HG03520 (cell line): Measurements from ENCODE around the gene VPS54.
"Not testable (repeated sequence)": the region's sequence is repeated elsewhere in the genome, so short reads cannot be mapped to it uniquely, and the experiment has no call there.

Source experiments
- ATAC-seq: cut with Tn5 transposase; IDR thresholded peaks from one replicate; pipeline ENCODE4 v1.9.1; 2021; ENCODE audit warnings: mild to moderate bottlenecking, moderate library complexity; ENCODE audit not compliant: unreplicated experiment

The VPS54 gene

DNA sequence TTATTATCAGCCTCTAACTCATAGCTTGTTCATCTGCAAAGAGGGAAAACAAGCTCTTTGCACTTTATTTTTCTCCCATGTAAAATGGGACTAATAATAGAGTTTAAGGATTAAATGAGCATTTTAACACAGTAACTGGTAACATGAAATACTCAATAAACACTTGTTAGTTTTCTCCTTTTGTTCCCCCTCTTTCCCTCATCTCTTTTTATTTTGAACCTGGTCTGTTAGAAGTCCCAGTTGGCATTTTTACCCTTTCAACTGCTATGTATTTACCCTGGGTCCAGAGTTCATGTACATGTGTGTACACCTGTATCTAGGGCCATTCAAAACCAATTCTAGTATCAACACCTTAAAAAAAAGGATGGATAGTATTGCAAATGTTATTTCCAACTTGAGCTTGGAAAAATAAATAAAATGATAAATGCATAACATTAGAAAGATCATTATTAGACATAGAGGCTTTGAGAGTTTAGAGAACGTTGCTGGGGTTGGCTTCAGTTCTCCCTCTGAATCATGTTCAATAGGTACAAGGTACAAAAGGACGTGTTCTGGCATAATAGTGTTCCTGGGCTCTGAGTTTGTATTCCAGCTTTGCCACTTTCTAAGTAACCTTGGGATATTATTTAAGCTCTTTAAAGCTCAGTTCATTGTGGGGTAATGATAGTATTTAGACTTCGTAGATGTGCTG lies 5.2 kb upstream of the VPS54 start:
- ATAC-seq: no peak

DNA sequence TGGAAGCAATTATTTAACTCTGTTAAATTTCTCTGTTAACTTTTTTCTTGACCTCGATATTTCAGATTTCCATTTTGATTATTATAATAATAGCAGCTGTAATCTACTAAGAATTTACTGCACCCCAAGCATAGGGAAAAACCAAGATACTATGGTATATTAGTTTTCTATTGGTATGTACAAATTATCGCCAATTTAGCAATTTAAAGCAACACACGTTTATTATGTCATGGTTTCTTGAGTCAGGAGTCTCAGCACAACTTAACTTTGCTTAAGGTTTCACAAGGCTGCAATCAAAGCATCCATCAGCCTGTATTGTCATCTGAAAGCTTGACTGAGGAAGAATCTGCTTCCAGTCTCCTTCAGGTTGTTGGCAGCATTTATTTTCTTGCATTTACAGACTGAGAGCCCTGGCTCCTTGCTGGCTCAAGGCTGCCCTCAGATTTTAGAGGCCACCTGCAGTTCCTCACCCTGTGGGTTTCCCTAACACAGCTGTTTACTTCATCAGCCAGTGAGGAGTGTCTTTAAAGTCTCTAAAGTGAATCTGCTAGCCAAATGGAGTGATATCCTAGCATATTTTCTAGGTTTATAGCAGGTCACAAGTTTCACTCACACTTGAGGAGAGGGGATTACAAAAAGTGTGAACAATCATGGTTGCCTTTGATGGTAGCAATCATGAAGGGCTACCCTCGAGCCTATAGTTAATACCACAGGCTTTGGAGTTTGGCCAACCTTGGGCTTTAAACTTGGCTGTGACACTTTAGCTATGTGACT lies 4.4 kb upstream of the VPS54 start:
- ATAC-seq: no peak

DNA sequence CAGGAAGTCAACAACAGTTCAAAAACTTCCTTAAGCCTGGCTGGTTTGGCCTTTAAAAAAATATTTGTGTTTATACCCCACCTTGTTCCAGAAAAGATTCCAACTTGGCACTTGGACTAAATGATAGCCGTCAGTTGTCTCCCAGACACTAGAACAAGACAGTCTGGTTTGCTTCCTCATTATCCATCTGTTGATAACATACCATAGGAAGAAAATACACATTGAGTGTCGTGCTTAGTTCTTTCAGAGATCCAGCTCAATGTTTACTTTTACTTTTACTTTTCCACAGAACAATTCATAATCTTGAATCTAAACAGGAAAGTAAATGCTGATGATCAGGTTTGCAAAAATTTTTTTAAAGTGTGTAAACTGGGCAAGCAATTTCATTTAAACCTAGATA lies 2.4 kb upstream of the VPS54 start:
- ATAC-seq: no peak

DNA sequence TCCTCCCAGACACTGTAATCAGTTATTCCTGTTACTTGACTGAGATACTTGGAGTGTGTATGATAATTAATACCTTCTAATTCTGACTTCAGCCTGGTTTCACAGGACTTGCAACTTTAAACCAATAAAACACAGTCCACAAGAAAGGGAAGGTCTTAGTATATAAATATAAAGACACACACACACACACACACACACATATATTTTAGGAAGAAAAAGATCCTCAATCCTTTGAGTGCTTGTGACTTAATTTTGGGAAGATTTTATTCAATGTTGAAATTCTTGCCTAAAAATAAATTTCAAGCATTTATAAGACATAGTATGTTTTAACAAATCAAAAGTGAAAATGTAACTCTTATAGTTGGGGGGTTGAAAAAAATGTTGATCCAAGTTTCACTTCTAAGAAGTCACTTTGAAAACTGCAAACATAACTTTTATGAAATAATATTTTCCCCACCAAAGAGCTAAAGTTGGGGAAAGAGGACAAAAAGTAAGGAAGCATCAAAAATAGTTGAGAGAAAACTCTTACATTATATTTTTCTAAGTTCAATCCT lies 824 bp upstream of the VPS54 start:
- no peak for ATAC-seq

DNA sequence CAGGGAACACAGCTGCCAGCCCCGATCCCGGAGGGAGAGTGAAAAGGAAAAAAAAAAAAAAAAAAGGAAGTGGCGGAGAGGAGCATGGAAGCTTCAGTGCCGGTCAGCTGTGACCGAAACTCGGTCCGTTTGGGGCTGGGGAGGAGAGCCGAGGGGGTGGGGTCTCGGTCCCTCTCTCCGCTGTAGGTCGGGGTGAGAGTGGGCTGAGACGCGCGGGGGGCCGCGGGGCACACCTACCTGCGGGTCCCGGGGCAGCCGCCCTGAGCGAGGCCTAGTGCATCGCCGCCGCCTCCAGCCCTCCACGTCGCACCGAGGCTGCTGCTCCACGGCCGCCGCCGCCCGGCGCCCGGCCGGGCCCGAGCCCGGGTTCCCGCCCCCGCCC lies 536 bp downstream of the VPS54 start:
- peak; percentile 62 for ATAC-seq

DNA sequence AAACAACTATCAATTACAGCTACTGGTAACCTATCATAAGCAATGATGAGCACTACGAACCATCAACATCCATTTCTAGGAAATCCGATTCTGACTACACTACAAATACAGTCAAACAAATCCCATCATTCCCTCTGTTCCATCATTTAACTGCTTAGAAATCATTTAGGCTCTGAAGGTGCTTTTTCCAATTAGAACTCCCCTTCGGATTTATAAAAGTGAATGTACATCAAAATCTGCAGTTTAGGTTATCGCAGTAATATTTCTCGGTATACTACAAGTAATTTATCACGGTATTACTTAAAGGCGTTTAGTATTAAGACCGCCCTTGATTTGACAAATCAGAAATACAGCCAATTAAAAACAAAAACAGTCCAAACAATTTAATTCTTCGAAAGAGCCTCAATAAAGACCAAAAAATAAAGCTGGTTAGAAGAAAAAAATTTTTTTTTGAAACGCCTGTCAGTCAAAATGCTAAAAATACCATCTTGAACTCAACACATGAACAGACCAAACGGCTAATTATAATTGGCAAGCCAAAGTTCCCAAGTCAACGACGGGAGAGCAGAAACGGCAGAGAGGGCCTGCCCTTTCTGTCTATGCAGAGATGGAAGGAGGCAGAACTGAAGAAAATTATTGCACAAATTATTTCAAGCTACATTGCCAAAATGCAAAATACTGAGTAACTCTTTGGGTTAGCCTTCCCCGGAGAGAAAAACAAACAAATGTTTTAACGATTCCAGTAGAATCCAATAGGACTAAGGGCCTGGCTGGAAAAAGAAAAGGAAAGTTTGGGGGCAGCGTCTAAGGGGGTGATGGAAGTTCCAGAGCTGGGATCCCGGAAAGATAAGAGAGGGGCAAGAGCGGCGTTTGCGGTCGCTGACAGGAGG lies 1.2 kb downstream of the VPS54 start:
- no peak for ATAC-seq

DNA sequence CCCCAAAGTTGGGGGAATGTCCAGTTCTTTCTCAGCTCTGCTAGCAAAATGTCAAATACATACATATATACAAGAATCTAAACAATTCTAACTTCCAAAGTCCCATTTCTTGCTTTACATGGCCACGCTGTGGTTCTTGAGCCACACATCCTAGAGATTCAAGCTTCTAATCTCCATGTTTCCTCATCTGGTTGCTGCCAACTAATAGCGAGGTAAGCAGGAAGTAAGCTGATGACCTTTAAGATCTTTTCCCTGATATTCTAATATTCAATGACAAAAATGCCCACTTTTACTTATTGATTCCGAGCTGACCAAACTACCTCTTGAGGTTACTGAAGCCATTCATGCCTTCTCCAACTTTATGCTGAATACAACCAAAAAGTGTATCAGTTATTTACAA lies 3.3 kb downstream of the VPS54 start:
- no peak for ATAC-seq

DNA sequence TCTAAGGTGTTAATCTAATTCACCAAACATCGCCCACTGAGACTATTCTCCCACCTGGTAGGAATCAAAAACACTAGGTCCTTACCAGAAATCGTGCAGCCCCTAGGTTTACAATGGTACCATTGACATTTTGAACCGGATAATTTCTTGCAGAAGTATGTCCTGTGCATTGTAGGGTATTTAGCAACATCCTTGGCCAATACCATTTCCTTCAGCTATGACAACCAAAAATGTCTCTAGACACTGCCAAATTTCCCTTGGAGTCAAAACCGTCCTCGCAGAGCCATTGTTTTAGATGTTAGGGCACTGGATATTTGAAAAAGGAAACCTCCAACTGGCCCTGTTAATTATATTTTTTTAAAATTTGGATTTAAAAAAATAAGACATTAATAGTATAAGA lies 3.8 kb downstream of the VPS54 start:
- no peak for ATAC-seq

DNA sequence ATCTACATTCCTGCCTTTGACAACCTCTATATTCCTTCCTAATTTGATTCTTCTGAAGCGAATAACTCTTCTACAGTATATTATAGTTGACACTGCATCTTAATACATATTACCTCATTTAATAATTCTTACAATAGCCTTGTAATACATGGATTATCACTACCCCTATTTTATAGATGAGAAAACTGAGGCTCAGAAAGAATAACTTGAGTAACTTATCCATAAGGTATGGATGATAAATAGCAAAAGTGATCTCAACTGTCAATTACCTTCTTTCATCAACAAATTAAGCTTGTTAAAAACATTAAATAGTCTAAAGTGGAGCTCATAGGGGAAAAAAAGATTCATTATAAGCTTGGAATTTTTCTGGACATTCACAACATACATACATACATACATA lies 4.6 kb downstream of the VPS54 start:
- no peak for ATAC-seq

DNA sequence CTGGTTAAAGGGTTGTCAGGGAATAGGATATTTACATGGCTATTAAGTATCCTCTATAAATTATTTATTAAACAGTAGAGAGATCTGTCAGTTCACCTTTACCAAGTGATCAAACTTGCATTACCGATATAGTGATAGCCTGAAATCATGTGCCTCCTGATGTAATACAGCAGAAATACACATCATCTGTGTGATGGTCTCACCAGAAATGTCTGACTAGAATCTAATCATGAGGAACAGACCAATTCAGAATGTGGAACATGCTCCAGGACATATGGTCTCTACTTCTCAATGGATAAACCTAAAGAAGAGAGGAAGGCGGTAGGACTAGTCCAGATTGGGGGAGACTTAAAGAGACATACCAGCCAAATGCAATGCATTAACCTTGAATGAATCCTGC lies 6.2 kb downstream of the VPS54 start:
- ATAC-seq: no peak

DNA sequence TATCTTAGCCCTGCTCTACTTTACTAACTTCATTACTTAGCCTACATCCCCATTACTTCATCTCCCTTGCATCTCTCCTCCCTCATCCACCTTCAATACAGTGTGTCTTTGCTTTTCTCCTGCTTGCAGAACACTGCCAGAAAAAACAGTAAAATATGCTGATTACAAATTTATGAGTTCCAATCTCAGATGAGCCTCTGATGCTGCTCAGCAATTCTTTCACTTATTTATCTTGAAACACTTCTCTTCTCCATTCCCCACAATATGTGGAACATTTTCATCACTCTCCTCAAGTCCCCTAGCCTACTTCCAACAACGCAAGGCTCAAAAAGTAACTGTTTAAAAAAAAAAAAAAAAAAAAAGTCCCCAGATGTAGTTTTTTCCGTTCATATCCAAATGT lies 7.1 kb downstream of the VPS54 start:
- ATAC-seq: no peak

DNA sequence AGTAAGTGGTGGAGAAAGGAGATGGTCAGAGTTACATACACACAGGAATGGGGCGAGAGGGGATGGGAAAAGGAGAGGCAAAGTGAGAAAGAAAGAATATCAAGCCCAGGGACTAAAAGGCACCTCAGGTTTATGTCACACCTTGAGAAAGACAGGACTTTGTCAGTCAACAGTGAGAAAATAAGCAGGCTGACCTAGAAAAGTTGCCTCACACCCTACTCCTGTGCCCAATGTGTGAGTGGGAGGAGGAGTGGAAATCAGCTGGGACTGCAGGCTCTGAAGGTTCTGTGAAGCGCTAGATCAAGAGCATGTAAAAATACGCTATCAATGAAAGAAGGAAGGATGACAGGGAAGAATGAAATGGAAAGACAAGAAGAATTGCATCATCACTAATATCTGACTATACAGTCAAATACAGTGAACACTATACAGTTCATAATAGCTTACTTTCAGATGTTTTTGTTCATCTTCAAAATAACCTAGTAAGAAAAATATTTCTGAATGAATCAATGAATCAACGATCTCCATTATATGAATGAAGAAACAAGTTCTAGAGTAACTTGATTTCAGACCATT lies 10.7 kb downstream of the VPS54 start:
- no peak for ATAC-seq

DNA sequence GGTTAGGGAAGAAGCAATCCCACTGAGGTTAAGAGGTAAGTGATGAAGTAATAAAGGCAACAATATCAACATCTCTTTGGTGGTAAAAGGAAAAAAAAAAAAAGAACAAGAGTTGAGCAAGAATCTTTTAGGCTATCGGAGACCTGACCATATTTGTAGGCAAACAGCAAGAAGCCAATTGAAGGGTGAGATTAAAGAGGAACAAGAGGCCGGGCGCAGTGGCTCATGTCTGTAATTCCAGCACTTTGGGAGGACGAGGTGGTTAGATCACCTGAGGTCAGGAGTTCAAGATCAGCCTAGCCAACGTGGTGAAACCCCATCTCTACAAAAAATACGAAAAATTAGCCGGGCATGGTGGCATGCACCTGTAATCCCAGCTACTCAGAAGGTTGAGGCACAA lies 11.3 kb downstream of the VPS54 start:
- no peak for ATAC-seq

DNA sequence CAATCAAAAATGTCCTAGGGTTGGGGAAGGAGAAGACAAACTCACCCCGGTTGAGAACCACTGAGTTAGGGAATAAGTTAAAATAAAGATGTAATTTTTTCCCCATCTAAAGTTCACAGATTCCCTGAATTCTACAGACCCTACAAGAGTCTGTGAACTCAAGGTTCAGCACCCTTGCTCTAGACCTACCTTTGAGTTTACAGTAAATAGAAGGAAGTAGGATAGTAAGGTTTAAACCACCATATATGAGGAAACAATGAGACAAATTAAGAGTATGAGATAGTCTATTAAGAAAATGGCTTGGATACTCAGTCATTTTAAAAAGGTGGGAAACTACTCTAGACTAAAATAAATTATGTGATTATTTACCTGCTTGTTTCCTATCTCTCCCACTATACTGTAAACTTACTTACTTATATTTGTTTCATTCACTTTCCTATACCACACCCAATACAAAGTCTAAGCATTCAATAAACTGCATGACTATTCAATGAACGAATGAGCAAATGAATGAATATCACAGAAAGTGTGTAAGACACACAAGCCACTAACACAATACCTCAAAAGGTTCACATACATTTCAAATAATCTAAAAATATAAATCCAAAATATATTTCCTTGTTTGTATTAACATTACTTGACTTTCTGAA lies 13.4 kb downstream of the VPS54 start:
- ATAC-seq: no peak

DNA sequence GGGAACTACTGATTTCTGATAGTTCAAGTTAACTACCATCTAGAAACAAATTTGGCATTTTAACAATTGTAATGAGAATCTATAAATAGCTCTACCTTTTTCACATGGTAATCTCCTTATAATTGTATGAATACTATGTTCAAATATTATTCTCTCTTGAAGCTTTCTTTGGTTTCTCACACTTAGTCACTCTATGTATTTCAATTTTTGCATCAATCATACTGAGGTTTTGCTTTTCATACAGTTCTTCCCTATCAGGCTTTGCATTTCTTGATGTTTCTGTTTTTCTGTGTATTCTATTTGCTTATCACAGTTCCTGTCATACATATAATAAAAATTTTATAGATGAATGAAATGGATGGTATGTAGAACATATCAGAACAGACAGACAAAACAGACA lies 16.0 kb downstream of the VPS54 start:
- ATAC-seq: no peak

DNA sequence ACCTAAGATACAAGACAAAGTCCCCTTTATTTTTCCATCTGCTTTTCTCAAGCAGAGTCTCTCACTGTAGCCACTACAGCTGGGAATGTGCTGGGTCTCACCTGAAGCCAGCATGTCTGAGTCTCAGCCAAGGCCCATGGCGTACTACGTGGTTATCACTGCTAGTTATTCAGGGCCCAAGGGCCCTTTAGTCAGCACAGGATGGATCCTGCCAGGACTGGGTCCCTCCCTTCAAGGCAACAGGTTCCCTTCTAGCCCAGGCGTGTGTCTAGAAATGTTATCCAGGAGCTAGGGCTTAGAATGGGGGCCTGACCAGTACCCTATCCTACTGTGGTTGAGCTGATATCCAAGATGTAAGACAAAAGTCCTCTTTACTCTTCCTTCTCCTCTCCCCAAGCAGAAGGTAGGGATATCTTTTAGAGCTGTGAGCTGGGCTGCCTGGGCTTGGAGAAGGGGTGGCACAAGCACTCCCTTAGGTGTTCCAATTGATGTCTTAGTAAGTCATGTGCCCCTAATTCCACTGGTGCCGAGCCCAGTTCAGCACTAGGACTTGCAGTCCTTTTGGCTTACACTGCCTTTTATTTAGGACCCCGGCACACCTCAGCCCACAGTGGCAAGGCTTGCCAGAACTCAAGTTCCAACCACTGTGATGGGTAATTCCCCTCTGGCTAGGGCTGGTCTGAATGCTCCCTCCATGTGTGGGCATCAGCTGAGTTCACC lies 17.7 kb downstream of the VPS54 start:
- no peak for ATAC-seq

DNA sequence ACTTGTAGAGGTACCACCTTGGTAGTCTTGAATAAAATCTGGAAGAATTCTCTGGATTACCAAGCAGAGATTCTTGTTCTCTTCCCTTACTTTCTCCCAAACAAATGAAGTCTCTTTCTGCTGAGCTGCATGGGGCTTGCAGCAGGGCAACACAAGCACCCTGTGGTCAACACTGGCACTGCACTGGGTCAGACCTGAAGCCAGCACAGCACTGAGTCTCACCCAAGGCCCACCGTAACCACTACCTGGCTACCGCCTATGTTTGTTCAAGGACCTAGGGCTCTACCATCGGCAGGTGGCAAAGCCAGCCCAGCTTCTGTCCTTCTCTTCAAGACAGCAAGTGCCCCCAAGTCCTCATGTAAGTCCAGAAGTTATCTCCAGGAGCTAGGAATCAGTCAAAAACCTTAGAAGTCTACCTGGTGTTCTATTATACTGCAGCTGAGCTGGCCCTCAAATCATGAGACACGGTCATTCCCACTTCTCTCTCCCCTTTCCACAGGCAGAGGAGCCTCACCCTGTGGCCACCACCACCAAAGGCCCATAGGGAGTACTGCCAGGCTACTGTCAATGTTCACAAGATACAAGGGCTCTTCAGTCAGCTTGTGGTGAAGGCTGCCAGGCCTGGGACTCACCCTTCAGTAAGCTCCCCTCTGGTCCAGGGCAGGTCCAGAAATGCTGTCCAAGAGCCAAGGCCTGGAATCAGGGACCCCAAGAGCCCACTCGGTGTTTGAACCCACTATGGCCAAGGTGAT lies 18.4 kb downstream of the VPS54 start:
- ATAC-seq: no peak

DNA sequence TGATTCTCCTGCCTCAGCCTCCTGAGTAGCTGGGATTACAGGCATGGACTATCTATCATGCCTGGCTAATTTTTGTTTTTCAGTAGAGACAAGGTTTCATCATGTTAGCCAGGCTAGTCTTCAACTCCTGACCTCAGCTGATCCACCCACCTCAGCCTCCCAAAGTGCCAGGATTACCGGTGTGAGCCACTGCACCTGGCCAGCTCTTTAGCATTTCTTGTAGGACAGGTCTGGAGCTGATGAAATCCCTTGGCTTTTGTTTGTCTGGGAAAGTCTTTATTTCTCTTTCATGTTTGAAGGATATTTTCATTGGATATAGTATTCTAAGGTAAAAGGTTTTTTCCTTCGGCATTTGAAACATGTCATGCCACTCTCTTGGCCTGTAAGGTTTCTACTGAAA lies 20.2 kb downstream of the VPS54 start:
- ATAC-seq: no peak

DNA sequence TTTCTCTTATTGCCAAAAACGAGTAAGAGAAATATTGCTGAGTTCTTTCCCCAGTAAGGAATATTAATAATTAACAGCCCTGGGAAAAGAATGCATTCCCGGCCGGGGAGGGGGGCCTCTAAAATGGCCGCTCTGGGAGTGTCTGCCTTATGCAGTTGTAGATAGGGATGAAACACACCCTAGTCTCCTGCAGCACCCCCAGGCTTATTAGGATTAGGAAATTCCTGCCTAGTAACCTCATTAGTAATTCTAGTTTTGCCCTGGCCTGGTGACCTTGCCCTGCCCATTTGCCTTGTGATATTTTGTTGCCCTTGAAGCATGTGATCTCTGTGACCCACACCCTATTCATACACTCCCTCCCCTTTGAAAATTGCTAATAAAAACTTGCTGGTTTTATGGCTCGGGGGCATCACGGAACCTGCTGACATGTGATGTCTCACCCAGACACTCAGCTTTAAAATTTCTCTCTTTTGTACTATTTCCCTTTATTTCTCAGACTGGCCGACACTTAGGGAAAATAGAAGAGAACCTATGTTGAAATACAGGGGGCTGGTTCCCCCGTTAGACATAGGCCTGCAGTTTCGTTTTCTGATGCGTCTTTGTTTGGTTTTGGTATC lies 22.5 kb downstream of the VPS54 start:
- ATAC-seq: not testable (repeated sequence)
